Endothelial cell of umbilical vein (primary cell): ENCODE measurements around the gene SNX30. TPM values are rescaled to one million over a fixed set of nuclear protein-coding genes. Genes with fewer than 3 reads are reported as not detected.

Experiments
- BruUV-seq: library from RNA; stranded (reverse); fragments of 400-500 nt; replicated peaks from 2 replicates; lab custom pipeline; 2021; lab: Mats Ljungman, UMichigan
- CTCF ChIA-PET: fragments of 300-600, 350-600 bp; sonication (Branson Sonifier 250); formaldehyde crosslinking; loops from one replicate; lab custom pipeline; 2021; ENCODE audit warnings: antibody characterized with exemption, inconsistent platforms; lab: Charles Lee
- POLR2A ChIA-PET: fragments of 300-600, 350-600 bp; sonication (Branson Sonifier 250); formaldehyde crosslinking; loops from one replicate; lab custom pipeline; 2021; ENCODE audit warnings: antibody characterized with exemption, inconsistent platforms; lab: Charles Lee
- DNase-seq: peaks from one replicate; pipeline ENCODE4 v3.0.0-alpha.2; 2011; ENCODE audit warnings: low read depth, low spot score
- FAIRE-seq: peaks from 2 replicates; lab custom pipeline; 2011; peaks lifted over from hg19 to GRCh38; lab: Jason Lieb, UNC
- H2AFZ ChIP-seq: 2 replicates; pipeline ENCODE4 v1.6.0; 2012; ENCODE audit warnings: low read depth, low read length, control low read depth, inconsistent platforms
- H3K27ac ChIP-seq: 2 replicates; pipeline ENCODE4 v1.5.1; 2011; ENCODE audit warnings: low read depth, mild to moderate bottlenecking, control low read depth, low read length, moderate library complexity; ENCODE audit not compliant: insufficient read depth
- H3K27me3 ChIP-seq, 2 experiments: 2 replicates each; pipeline versions ENCODE4 v1.6.0 to v1.6.1; 2011; ENCODE audit warnings: low read length in 2 of 2, mixed read lengths in 1 of 2; ENCODE audit not compliant: control insufficient read depth in 2 of 2, insufficient read depth in 2 of 2
- H3K36me3 ChIP-seq, 2 experiments: 2 replicates in 1 of 2; 3 replicates in 1 of 2; pipeline ENCODE4 v1.5.1; 2011; ENCODE audit warnings: low read length in 2 of 2, mild to moderate bottlenecking in 1 of 2, moderate library complexity in 1 of 2; ENCODE audit not compliant: control insufficient read depth in 2 of 2, insufficient read depth in 2 of 2; ENCODE audit errors: extremely low read depth in 1 of 2
- H3K4me1 ChIP-seq: 3 replicates; pipeline ENCODE4 v1.5.1; 2011; ENCODE audit warnings: mild to moderate bottlenecking, low read length; ENCODE audit not compliant: control insufficient read depth, insufficient read depth; ENCODE audit errors: extremely low read depth
- H3K4me2 ChIP-seq: 2 replicates; pipeline ENCODE4 v1.6.1; 2011; ENCODE audit warnings: low read length, control low read depth, mixed read lengths; ENCODE audit not compliant: insufficient read depth
- H3K4me3 ChIP-seq, 3 experiments: fragments of 200-600 bp in 1 of 3; sonication (generic), shearing (Covaris generic) in 1 of 3; replicated peaks in 1 of 3; 2 replicates each; pipeline ENCODE4 v1.5.1; 2011 to 2016; ENCODE audit warnings: control low read depth in 3 of 3, low read length in 3 of 3, mild to moderate bottlenecking in 2 of 3, inconsistent platforms in 1 of 3, low read depth in 1 of 3, moderate library complexity in 1 of 3; ENCODE audit not compliant: insufficient read depth in 1 of 3
- H3K79me2 ChIP-seq: 2 replicates; pipeline ENCODE4 v1.6.0; 2012; ENCODE audit warnings: low read length, inconsistent platforms; ENCODE audit not compliant: control insufficient read depth, insufficient read depth
- H3K9ac ChIP-seq: replicated peaks from 2 replicates; pipeline ENCODE3; 2011; ENCODE audit warnings: low read length, control low read depth; ENCODE audit not compliant: insufficient read depth; ENCODE audit errors: extremely low read depth
- H3K9me1 ChIP-seq: replicated peaks from 3 replicates; pipeline ENCODE4 v1.6.0; 2011; ENCODE audit warnings: mild to moderate bottlenecking, low read length; ENCODE audit not compliant: control insufficient read depth, insufficient read depth; ENCODE audit errors: extremely low read depth
- H3K9me3 ChIP-seq: replicated peaks from 2 replicates; pipeline ENCODE4 v1.5.1; 2012; ENCODE audit warnings: low read length, inconsistent platforms; ENCODE audit not compliant: control insufficient read depth, insufficient read depth
- H4K20me1 ChIP-seq: replicated peaks from 2 replicates; pipeline ENCODE3; 2011; ENCODE audit warnings: mild to moderate bottlenecking, low read length; ENCODE audit not compliant: control insufficient read depth, insufficient read depth; ENCODE audit errors: extremely low read depth
- CTCF ChIP-seq, 2 donors: IDR thresholded peaks; 1 replicate in 1 of 2; 2 replicates in 1 of 2; pipeline ENCODE4 v1.5.1; 2011; ENCODE audit warnings: low read length in 2 of 2, mild to moderate bottlenecking in 2 of 2, moderate library complexity in 2 of 2, control low read depth in 1 of 2, inconsistent platforms in 1 of 2, low read depth in 1 of 2; ENCODE audit not compliant: insufficient read depth in 1 of 2; ENCODE audit errors: extremely low read depth in 1 of 2
- EZH2 ChIP-seq: IDR thresholded peaks from 2 replicates; pipeline ENCODE4 v1.6.1; 2012; ENCODE audit warnings: borderline replicate concordance, low read depth, mild to moderate bottlenecking, moderate library complexity, low read length, inconsistent platforms; ENCODE audit not compliant: severe bottlenecking
- FOS ChIP-seq: IDR thresholded peaks from 2 replicates; pipeline ENCODE4 v1.6.1; 2011; ENCODE audit warnings: mild to moderate bottlenecking, low read length, moderate library complexity, borderline replicate concordance; ENCODE audit not compliant: insufficient read depth
- GATA2 ChIP-seq: IDR thresholded peaks from 2 replicates; pipeline ENCODE4 v1.7.0; 2011; ENCODE audit warnings: low read depth, mild to moderate bottlenecking, moderate library complexity, mixed read lengths, low read length; ENCODE audit not compliant: insufficient read length, insufficient read depth
- JUN ChIP-seq: IDR thresholded peaks from 2 replicates; pipeline ENCODE4 v1.6.1; 2011; ENCODE audit warnings: borderline replicate concordance, low read depth; ENCODE audit not compliant: insufficient read length, insufficient read depth
- MAX ChIP-seq: IDR thresholded peaks from 2 replicates; pipeline ENCODE4 v1.6.1; 2011; ENCODE audit not compliant: insufficient read depth, insufficient read length
- MYC ChIP-seq: IDR thresholded peaks from one replicate; pipeline ENCODE4 v1.6.1; 2011; ENCODE audit warnings: mild to moderate bottlenecking, low read depth, low read length
- POLR2A ChIP-seq: IDR thresholded peaks from 2 replicates; pipeline ENCODE4 v1.6.1; 2012; ENCODE audit warnings: low read depth, mild to moderate bottlenecking, control low read depth, low read length
- POLR2AphosphoS5 ChIP-seq: IDR thresholded peaks from 2 replicates; pipeline ENCODE4 v1.6.1; 2012; ENCODE audit warnings: low read depth, mild to moderate bottlenecking, control low read depth, low read length, moderate library complexity; ENCODE audit not compliant: insufficient read depth
- dilution Hi-C: fragments of 300-500 bp; cut with MboI; formaldehyde crosslinking; loops from one replicate; pipeline ENCODE4 v1.15.0; 2019; ENCODE audit warnings: low sequenced_read_pairs; ENCODE audit not compliant: extremely low pct_ligation_motif_present
- intact Hi-C: fragments of 100-400 bp; cut with micrococcal nuclease; formaldehyde crosslinking; loops from one replicate; pipeline ENCODE4 v1.10.0; 2022
- polyA plus RNA-seq, 4 experiments: library from polyadenylated mRNA; depleted of rRNA in 3 of 4; stranded (reverse) in 3 of 4; unstranded in 1 of 4; fragments of >200 nt; gene quantifications; 2 replicates each; pipeline versions ENCODE4 v1.2.1 to v1.2.3, GENCODE V29; 2011 to 2012; ENCODE audit warnings: missing spikeins in 1 of 4
- total RNA-seq: library from RNA; stranded (reverse); gene quantifications from 2 replicates; pipeline ENCODE4 v1.2.3, GENCODE V29; 2021

Gene SNX30
- total and polyA plus RNA-seq, 2 donors (not counting 3 experiments of a cell fraction or from before 2014, with no cell fraction given), result 2.8 to 6.3 TPM

GRCh38 chr9:112764837-112765236 lies 14.3 kb downstream of the SNX30 start:
- Histone ChIP-seq H3K4me2 (no peak overlapping the region), H3K79me2 (no peaks in the 10 kb centered on the region), H3K27me3 (no peaks in the 10 kb centered on the region), H3K9ac (no peak overlapping the region), H3K9me3 (no peaks in the 10 kb centered on the region), H2AFZ (no peak overlapping the region), H4K20me1 (no peaks in the 10 kb centered on the region), H3K4me3 (no peak overlapping the region), H3K4me1 (no peaks in the 10 kb centered on the region), H3K27ac (no peak overlapping the region), H3K9me1 (no peaks in the 10 kb centered on the region), H3K36me3 (no peaks in the 10 kb centered on the region)
- CTCF ChIA-PET, result no interaction called here
- dilution Hi-C loops (no loop called here), intact Hi-C loops (no loop called here)
- TF ChIP-seq EZH2, result no peak
- no peak for TF ChIP-seq MAX
- TF ChIP-seq JUN, result no peak
- no peak for TF ChIP-seq MYC
- TF ChIP-seq POLR2A, result no peak
- TF ChIP-seq GATA2, result no peak
- no peak for TF ChIP-seq CTCF (IDR thresholded peaks at IDR 0.05; ENCODE audit: extremely low read depth in 1 of 2, insufficient read depth in 1 of 2, low read depth in 1 of 2, low read length in 2 of 2)
- no peak for TF ChIP-seq FOS
- no peak for TF ChIP-seq POLR2AphosphoS5
- DNase-seq, result no peak
- POLR2A ChIA-PET, result interaction anchor here (0.5 kb wide), 1 partner anchor 319 kb away, joined by 3 read pairs; no protein-coding TSS in a partner anchor
- FAIRE-seq, result no peak
- BruUV-seq, result no TSS peak
